ENCODE results near the gene ITCH.

DNA sequence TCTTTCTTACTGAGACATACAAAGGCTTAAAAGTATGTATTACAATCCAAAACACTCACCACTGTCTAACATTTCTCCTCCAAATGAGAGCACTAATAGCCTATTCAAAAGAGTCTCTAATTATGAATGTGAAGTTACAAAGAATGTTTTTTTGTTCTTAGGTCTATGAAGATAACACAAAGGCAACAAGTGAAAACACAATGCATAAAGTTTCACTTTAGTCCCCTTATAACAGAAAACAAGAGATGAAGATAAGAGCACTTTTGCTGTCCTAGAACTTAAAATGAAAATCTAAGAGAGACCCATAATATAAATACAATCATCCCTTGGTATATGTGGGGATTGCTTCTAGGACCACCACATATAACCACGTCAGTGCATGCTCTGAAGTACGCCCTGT lies 25.6 kb downstream of the ITCH start:
- no peak for TF ChIP-seq MAX (IDR thresholded peaks at IDR 0.05)
- TF ChIP-seq, protein P1, sequence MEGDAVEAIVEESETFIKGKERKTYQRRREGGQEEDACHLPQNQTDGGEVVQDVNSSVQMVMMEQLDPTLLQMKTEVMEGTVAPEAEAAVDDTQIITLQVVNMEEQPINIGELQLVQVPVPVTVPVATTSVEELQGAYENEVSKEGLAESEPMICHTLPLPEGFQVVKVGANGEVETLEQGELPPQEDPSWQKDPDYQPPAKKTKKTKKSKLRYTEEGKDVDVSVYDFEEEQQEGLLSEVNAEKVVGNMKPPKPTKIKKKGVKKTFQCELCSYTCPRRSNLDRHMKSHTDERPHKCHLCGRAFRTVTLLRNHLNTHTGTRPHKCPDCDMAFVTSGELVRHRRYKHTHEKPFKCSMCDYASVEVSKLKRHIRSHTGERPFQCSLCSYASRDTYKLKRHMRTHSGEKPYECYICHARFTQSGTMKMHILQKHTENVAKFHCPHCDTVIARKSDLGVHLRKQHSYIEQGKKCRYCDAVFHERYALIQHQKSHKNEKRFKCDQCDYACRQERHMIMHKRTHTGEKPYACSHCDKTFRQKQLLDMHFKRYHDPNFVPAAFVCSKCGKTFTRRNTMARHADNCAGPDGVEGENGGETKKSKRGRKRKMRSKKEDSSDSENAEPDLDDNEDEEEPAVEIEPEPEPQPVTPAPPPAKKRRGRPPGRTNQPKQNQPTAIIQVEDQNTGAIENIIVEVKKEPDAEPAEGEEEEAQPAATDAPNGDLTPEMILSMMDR (IDR thresholded peaks at IDR 0.05 in 2 of 3, conservative IDR thresholded peaks at IDR 0.05 in 1 of 3; ENCODE audit: borderline replicate concordance in 1 of 3, insufficient read depth in 1 of 3, low read depth in 2 of 3, low read length in 2 of 3) = no peak
- no peak for TF ChIP-seq EZH2phosphoT487 (IDR thresholded peaks at IDR 0.05; ENCODE audit: borderline replicate concordance)
- TF ChIP-seq, protein P2, sequence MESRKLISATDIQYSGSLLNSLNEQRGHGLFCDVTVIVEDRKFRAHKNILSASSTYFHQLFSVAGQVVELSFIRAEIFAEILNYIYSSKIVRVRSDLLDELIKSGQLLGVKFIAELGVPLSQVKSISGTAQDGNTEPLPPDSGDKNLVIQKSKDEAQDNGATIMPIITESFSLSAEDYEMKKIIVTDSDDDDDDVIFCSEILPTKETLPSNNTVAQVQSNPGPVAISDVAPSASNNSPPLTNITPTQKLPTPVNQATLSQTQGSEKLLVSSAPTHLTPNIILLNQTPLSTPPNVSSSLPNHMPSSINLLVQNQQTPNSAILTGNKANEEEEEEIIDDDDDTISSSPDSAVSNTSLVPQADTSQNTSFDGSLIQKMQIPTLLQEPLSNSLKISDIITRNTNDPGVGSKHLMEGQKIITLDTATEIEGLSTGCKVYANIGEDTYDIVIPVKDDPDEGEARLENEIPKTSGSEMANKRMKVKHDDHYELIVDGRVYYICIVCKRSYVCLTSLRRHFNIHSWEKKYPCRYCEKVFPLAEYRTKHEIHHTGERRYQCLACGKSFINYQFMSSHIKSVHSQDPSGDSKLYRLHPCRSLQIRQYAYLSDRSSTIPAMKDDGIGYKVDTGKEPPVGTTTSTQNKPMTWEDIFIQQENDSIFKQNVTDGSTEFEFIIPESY (IDR thresholded peaks at IDR 0.05; ENCODE audit: extremely low read depth, insufficient replicate concordance, low read length) = no peak
- TF ChIP-seq SIN3A (IDR thresholded peaks at IDR 0.05; ENCODE audit: low read depth) = no peak
- no peak for TF ChIP-seq CBX3 (IDR thresholded peaks at IDR 0.05; ENCODE audit: low read depth)
- TF ChIP-seq CEBPB (IDR thresholded peaks at IDR 0.05; ENCODE audit: low read depth) = no peak
- no peak for TF ChIP-seq POLR2AphosphoS5 (IDR thresholded peaks at IDR 0.05; ENCODE audit: low read depth, low read length)
- TF ChIP-seq POLR2A (IDR thresholded peaks at IDR 0.05; ENCODE audit: borderline replicate concordance, extremely low read depth, insufficient read depth, insufficient read length) = no peak
- no peak for TF ChIP-seq YY1 (IDR thresholded peaks at IDR 0.05; ENCODE audit: extremely low read depth, insufficient replicate concordance, low read depth, low read length)
- TF ChIP-seq, protein P3, sequence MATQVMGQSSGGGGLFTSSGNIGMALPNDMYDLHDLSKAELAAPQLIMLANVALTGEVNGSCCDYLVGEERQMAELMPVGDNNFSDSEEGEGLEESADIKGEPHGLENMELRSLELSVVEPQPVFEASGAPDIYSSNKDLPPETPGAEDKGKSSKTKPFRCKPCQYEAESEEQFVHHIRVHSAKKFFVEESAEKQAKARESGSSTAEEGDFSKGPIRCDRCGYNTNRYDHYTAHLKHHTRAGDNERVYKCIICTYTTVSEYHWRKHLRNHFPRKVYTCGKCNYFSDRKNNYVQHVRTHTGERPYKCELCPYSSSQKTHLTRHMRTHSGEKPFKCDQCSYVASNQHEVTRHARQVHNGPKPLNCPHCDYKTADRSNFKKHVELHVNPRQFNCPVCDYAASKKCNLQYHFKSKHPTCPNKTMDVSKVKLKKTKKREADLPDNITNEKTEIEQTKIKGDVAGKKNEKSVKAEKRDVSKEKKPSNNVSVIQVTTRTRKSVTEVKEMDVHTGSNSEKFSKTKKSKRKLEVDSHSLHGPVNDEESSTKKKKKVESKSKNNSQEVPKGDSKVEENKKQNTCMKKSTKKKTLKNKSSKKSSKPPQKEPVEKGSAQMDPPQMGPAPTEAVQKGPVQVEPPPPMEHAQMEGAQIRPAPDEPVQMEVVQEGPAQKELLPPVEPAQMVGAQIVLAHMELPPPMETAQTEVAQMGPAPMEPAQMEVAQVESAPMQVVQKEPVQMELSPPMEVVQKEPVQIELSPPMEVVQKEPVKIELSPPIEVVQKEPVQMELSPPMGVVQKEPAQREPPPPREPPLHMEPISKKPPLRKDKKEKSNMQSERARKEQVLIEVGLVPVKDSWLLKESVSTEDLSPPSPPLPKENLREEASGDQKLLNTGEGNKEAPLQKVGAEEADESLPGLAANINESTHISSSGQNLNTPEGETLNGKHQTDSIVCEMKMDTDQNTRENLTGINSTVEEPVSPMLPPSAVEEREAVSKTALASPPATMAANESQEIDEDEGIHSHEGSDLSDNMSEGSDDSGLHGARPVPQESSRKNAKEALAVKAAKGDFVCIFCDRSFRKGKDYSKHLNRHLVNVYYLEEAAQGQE (IDR thresholded peaks at IDR 0.05; ENCODE audit: low read depth) = no peak
